ENCODE data around the gene RTEL1.

RTEL1 gene

DNA sequence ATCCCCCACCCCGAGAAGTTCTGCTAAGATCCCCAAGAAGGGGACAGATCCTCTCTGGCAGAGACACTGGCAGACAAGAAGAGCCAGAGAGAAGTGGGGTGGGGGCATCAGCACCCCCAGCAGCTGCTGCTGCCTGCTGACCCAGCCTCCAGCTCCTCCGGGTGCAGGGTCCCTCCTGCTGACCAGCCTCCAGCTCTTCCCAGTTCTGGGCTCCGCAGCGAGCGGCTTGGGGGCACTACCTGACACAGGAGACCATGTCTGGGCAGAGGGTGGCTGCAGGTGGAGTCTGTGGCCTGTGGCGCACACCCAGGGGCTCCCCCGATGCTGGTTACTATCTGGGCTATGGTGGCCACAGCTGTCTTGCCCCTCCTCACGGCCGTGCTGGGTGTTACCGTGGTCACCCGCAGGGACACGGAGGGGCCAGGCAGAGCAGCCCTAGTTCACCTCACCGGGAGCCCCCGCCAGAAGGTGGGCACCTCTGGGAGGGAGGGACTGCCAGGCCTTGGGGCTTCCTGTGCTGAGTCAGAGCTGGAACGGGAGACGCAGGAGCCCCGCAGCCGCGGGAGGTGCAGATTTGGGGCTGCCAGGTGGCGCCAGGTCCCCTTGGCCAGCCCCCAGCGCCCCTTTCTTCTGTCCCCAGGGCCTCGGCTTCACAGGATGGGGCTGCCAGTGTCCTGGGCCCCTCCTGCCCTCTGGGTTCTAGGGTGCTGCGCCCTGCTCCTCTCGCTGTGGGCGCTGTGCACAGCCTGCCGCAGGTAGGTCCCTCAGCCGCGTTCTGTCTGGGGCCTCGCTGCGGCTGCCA, 79.0 kb downstream of the RTEL1 start:
- TF ChIP-seq, protein P1, sequence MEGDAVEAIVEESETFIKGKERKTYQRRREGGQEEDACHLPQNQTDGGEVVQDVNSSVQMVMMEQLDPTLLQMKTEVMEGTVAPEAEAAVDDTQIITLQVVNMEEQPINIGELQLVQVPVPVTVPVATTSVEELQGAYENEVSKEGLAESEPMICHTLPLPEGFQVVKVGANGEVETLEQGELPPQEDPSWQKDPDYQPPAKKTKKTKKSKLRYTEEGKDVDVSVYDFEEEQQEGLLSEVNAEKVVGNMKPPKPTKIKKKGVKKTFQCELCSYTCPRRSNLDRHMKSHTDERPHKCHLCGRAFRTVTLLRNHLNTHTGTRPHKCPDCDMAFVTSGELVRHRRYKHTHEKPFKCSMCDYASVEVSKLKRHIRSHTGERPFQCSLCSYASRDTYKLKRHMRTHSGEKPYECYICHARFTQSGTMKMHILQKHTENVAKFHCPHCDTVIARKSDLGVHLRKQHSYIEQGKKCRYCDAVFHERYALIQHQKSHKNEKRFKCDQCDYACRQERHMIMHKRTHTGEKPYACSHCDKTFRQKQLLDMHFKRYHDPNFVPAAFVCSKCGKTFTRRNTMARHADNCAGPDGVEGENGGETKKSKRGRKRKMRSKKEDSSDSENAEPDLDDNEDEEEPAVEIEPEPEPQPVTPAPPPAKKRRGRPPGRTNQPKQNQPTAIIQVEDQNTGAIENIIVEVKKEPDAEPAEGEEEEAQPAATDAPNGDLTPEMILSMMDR (conservative IDR thresholded peaks at IDR 0.05), result no peak
- H3K27ac ChIP-seq, result no peak overlapping the region

DNA sequence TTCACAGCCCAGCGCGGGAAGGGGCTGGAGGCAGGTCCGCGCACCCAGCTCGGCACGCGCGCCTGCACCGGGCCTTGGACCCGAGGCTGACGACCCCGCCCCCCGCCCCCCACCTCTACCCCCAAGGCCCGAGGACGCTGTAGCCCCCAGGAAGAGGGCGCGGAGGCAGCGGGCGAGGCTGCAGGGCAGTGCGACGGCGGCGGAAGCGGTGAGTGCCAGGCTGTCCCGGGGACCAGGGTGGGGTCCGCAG, 79.5 kb downstream of the RTEL1 start:
- TF ChIP-seq, protein P1 (conservative IDR thresholded peaks at IDR 0.05), result no peak
- no peak overlapping the region for H3K27ac ChIP-seq

GRCh38 chr20:63737945-63738686, 80.0 kb downstream of the RTEL1 start:
- H3K27ac ChIP-seq, result peak overlapping the region; percentile 95
- TF ChIP-seq, protein P1 (conservative IDR thresholded peaks at IDR 0.05), result no peak

GRCh38 chr20:63738687-63739129, 80.6 kb downstream of the RTEL1 start:
- TF ChIP-seq, protein P1 (conservative IDR thresholded peaks at IDR 0.05), result no peak
- H3K27ac ChIP-seq, result peak overlapping the region; percentile 95

GRCh38 chr20:63739130-63740069, 81.3 kb downstream of the RTEL1 start, which contains the start of gene SLC2A4RG:
TSS of gene SLC2A4RG (plus strand) at chr20:63739776. CDS start at chr20:63739913, 137 bp downstream.
- TF ChIP-seq, protein P1 (conservative IDR thresholded peaks at IDR 0.05), result no peak
- H3K27ac ChIP-seq, result peak within 1 kb of the TSS; percentile 95

GRCh38 chr20:63740070-63740626, 82.0 kb downstream of the RTEL1 start:
- H3K27ac ChIP-seq, result peak overlapping the region; percentile 95
- TF ChIP-seq, protein P1 (conservative IDR thresholded peaks at IDR 0.05), result no peak
